Sigmoid colon (tissue), 7 donors: ENCODE measurements around the gene GALNT13. TPM values are rescaled to one million over a fixed set of nuclear protein-coding genes. Genes with fewer than 3 reads are reported as not detected.

Source experiments
- DNase-seq: peaks from one replicate; pipeline ENCODE4 v3.0.0-alpha.2; 2019
- H3K27ac ChIP-seq, 4 donors: fragments of 200-600 bp; sonication (generic); one replicate each; pipeline ENCODE4 v1.5.1; 2016 to 2019; ENCODE audit warnings: mild to moderate bottlenecking in 1 of 4
- H3K27me3 ChIP-seq, 3 donors: fragments of 200-600 bp; sonication (generic); one replicate each; pipeline ENCODE4 v1.5.1; 2019; ENCODE audit warnings: mild to moderate bottlenecking in 1 of 3
- H3K36me3 ChIP-seq, 4 donors: fragments of 200-600 bp; sonication (generic); one replicate each; pipeline ENCODE4 v1.5.1; 2016 to 2019
- H3K4me1 ChIP-seq, 4 donors: fragments of 200-600 bp; sonication (generic); one replicate each; pipeline ENCODE4 v1.5.1; 2017 to 2019
- H3K4me3 ChIP-seq, 4 donors: fragments of 200-600 bp; sonication (generic); one replicate each; pipeline ENCODE4 v1.5.1; 2017 to 2019; ENCODE audit warnings: mild to moderate bottlenecking in 2 of 4, moderate library complexity in 1 of 4
- H3K9me3 ChIP-seq, 4 donors: fragments of 200-600 bp in 3 of 4; sonication (generic) in 3 of 4; one replicate each; pipeline versions ENCODE4 v1.5.1 to v1.6.1; 2013 to 2019
- EP300 ChIP-seq, 4 donors: sonication (generic); formaldehyde crosslinking; IDR thresholded peaks; one replicate each; pipeline ENCODE4 v1.6.1; 2017; ENCODE audit warnings: antibody characterized with exemption in 4 of 4
- POLR2A ChIP-seq, 2 donors: fragments of 450-650 bp; IDR thresholded peaks; one replicate each; pipeline ENCODE4 v1.6.1; 2016; ENCODE audit warnings: antibody characterized with exemption in 2 of 2, mild to moderate bottlenecking in 2 of 2, moderate library complexity in 2 of 2
- POLR2AphosphoS5 ChIP-seq, 4 donors: sonication (generic); formaldehyde crosslinking; IDR thresholded peaks; one replicate each; pipeline ENCODE4 v1.6.1; 2017; ENCODE audit warnings: antibody characterized with exemption in 4 of 4
- WGBS, 2 donors: extraction: QIAGEN DNeasy Blood & Tissue Kit; methylation state at CpG; one replicate each; pipeline ENCODE4 v1.1.7; 2013; 5-methylcytosine and 5-hydroxymethylcytosine counted together
- intact Hi-C: fragments of 100-400 bp; cut with DNase I; formaldehyde crosslinking; loops from one replicate; pipeline ENCODE4 v1.15.1; 2023
- polyA plus RNA-seq, 3 donors: library from polyadenylated mRNA; stranded (reverse); fragments of 200-250 nt; gene quantifications; one replicate each; pipeline ENCODE4 v1.2.3, GENCODE V29; 2013
- total RNA-seq, 4 donors: library from RNA; depleted of rRNA; stranded (reverse); fragments of >200 nt; gene quantifications; one replicate each; pipeline ENCODE4 v1.1.0, GENCODE V29; 2016
- TF ChIP-seq, protein P1 (sequence below), 4 experiments: fragments of 450-650 bp in 3 of 4; fragments of 200-600 bp in 1 of 4; IDR thresholded peaks; one replicate each; pipeline ENCODE4 v1.5.1; 2016 to 2019; ENCODE audit warnings: antibody characterized with exemption in 4 of 4, mild to moderate bottlenecking in 3 of 4, moderate library complexity in 2 of 4
- donor health status: healthy with polysubstance abuse.
- donor health status: Bipolar disorder and iron deficiency.
- donor health status: healthy.

The GALNT13 gene
- total and polyA plus RNA-seq, 7 donors, result under 0.01 to 2.5 (median 0.82) TPM; not detected in 1

- Histone ChIP-seq H3K27me3 (peaks cover 0 to 46% (median 18%) of the 10 kb centered on the region in 3 donors), H3K27ac (no peak overlapping the region), H3K4me3 (peak overlapping the region in 3 of 4 donors; percentile 20 to 47 (median 46)), H3K9me3 (no peaks in the 10 kb centered on the region), H3K4me1 (peaks cover 0 to 26% (median 14%) of the 10 kb centered on the region in 4 donors), H3K36me3 (no peaks in the 10 kb centered on the region)
- intact Hi-C loops, result no loop called here
- DNase-seq, result no peak
- 3 to 4% methylated on average over 56 of the region's 56 CpGs for WGBS, 2 donors
- TF ChIP-seq POLR2AphosphoS5 (IDR thresholded peaks at IDR 0.05) (no peak), POLR2A (IDR thresholded peaks at IDR 0.05) (no peak), EP300 (IDR thresholded peaks at IDR 0.05) (no peak)
- TF ChIP-seq, protein P1, sequence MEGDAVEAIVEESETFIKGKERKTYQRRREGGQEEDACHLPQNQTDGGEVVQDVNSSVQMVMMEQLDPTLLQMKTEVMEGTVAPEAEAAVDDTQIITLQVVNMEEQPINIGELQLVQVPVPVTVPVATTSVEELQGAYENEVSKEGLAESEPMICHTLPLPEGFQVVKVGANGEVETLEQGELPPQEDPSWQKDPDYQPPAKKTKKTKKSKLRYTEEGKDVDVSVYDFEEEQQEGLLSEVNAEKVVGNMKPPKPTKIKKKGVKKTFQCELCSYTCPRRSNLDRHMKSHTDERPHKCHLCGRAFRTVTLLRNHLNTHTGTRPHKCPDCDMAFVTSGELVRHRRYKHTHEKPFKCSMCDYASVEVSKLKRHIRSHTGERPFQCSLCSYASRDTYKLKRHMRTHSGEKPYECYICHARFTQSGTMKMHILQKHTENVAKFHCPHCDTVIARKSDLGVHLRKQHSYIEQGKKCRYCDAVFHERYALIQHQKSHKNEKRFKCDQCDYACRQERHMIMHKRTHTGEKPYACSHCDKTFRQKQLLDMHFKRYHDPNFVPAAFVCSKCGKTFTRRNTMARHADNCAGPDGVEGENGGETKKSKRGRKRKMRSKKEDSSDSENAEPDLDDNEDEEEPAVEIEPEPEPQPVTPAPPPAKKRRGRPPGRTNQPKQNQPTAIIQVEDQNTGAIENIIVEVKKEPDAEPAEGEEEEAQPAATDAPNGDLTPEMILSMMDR (IDR thresholded peaks at IDR 0.05), result no peak
These were observed 759 bp downstream of the GALNT13 start for GRCh38 chr2:153872311-153873051.

GRCh38 chr2:153873052-153874048 lies 1.6 kb downstream of the GALNT13 start:
- peak overlapping the region in 2 of 4 donors; percentile 46 to 47 for H3K4me3 ChIP-seq
- 6 to 13% methylated on average over 36 of the region's 36 CpGs for WGBS, 2 donors
- H3K9me3 ChIP-seq, result no peaks in the 10 kb centered on the region
- no peaks in the 10 kb centered on the region for H3K36me3 ChIP-seq
- peaks cover 0 to 26% (median 14%) of the 10 kb centered on the region in 4 donors for H3K4me1 ChIP-seq
- DNase-seq, result no peak
- H3K27me3 ChIP-seq, result peaks cover 0 to 46% (median 18%) of the 10 kb centered on the region in 3 donors
- intact Hi-C loops, result no loop called here
- no peak overlapping the region for H3K27ac ChIP-seq
- TF ChIP-seq POLR2A (IDR thresholded peaks at IDR 0.05), result no peak
- TF ChIP-seq, protein P1 (IDR thresholded peaks at IDR 0.05), result no peak

GRCh38 chr2:153875801-153876466 lies 4.2 kb downstream of the GALNT13 start:
- TF ChIP-seq, protein P1 (IDR thresholded peaks at IDR 0.05), result no peak
- no peak for TF ChIP-seq POLR2AphosphoS5 (IDR thresholded peaks at IDR 0.05)
- TF ChIP-seq POLR2A (IDR thresholded peaks at IDR 0.05), result no peak
- no peak for TF ChIP-seq EP300 (IDR thresholded peaks at IDR 0.05)
- no peak for DNase-seq
- peaks cover 0 to 45% (median 18%) of the 10 kb centered on the region in 3 donors for H3K27me3 ChIP-seq
- no peaks in the 10 kb centered on the region for H3K36me3 ChIP-seq
- 66 to 84% methylated on average over 2 of the region's 2 CpGs for WGBS, 2 donors
- no peaks in the 10 kb centered on the region for H3K9me3 ChIP-seq
- no peak overlapping the region for H3K4me3 ChIP-seq
- intact Hi-C loops, result no loop called here
- H3K4me1 ChIP-seq, result peaks cover 0 to 25% (median 14%) of the 10 kb centered on the region in 4 donors
- no peak overlapping the region for H3K27ac ChIP-seq

GRCh38 chr2:153880926-153881325 lies 9.2 kb downstream of the GALNT13 start:
- no peak for DNase-seq
- Histone ChIP-seq H3K27ac (no peak overlapping the region), H3K9me3 (no peaks in the 10 kb centered on the region), H3K4me3 (no peak overlapping the region), H3K27me3 (peaks cover 0 to under 1% (median 0%) of the 10 kb centered on the region in 3 donors), H3K4me1 (no peaks in the 10 kb centered on the region), H3K36me3 (no peaks in the 10 kb centered on the region)
- intact Hi-C loops, result no loop called here
- 81 to 83% methylated on average over 2 of the region's 2 CpGs for WGBS, 2 donors
- TF ChIP-seq EP300 (IDR thresholded peaks at IDR 0.05), result no peak
